ENCODE measurements around the gene VAV2. TPM values are rescaled to one million over a fixed set of nuclear protein-coding genes. Genes with fewer than 3 reads are reported as not detected.
A peak's percentile ranks its signal among the peaks of the same experiment; 100 is the strongest.

Gene VAV2
- polyA plus RNA-seq, 1 of the 3 experiments (the other 2 are of a cell fraction): 14.9 TPM

GRCh38 chr9:133759946-133760345 lies 232.2 kb downstream of the VAV2 start (continued):
- TF ChIP-seq TEAD4 (IDR thresholded peaks at IDR 0.05; ENCODE audit: borderline replicate concordance, insufficient read depth): no peak
- no peak for TF ChIP-seq EP300 (IDR thresholded peaks at IDR 0.05; ENCODE audit: borderline replicate concordance in 1 of 2, low read depth in 1 of 2, low read length in 1 of 2)

GRCh38 chr9:133759146-133759900 lies 232.8 kb downstream of the VAV2 start:
- Histone ChIP-seq H3K4me1 (ENCODE audit: control insufficient read depth in 1 of 2, insufficient read depth in 2 of 2, low read depth in 1 of 2, low read length in 1 of 2) (no peaks in the 10 kb centered on the region; a peak in 1 of 4 replicates), H3K9me2 (no peaks in the 10 kb centered on the region), H3K4me2 (no peak overlapping the region), H2AFZ (ENCODE audit: low read depth) (no peak overlapping the region), H3K4me3 (ENCODE audit: low read depth in 2 of 2, low read length in 1 of 2) (no peak overlapping the region), H3K79me2 (ENCODE audit: insufficient read depth) (no peaks in the 10 kb centered on the region), H3K27ac (ENCODE audit: low read depth in 2 of 2, low read length in 1 of 2) (no peak overlapping the region), H3F3A (replicated peaks; ENCODE audit: insufficient read depth) (peaks cover 4% of the 10 kb centered on the region), H3K36me3 (replicated peaks in 1 of 2; ENCODE audit: control insufficient read depth in 1 of 2, insufficient read depth in 2 of 2, low read length in 1 of 2) (peaks cover 13 to 15% of the 10 kb centered on the region in 2 experiments), H3K9ac (no peak overlapping the region), H3K27me3 (ENCODE audit: insufficient read depth) (no peaks in the 10 kb centered on the region), H4K20me1 (ENCODE audit: insufficient read depth) (no peaks in the 10 kb centered on the region), H3K9me3 (no peaks in the 10 kb centered on the region)
- peak; percentile 76 for DNase-seq
- WGBS (ENCODE audit: low lambda C conversion rate): 92% methylated on average over 32 of the region's 32 CpGs
- ChIA-PET POLR2A (no interaction called here), CTCF (interaction anchor here (0.7 to 3.3 kb wide), 4 partner anchors 17 to 235 kb away, joined by 3 to 19 read pairs (median 8); no protein-coding TSS in a partner anchor)
- TF ChIP-seq FOXJ3 (CRISPR knock-in tag; IDR thresholded peaks at IDR 0.05) (no peak), TCF12 (IDR thresholded peaks at IDR 0.05) (no peak), RXRA (IDR thresholded peaks at IDR 0.05; ENCODE audit: borderline replicate concordance, low read depth) (no peak), USF1 (IDR thresholded peaks at IDR 0.05; ENCODE audit: borderline replicate concordance, low read depth) (no peak), RFX5 (IDR thresholded peaks at IDR 0.05; ENCODE audit: low read length) (no peak), USF2 (IDR thresholded peaks at IDR 0.05; ENCODE audit: borderline replicate concordance, low read depth, low read length) (no peak)

GRCh38 chr9:133758228-133758627 lies 233.9 kb downstream of the VAV2 start:
- H3K27me3 ChIP-seq (ENCODE audit: insufficient read depth): no peaks in the 10 kb centered on the region
- no peaks in the 10 kb centered on the region for H3K79me2 ChIP-seq (ENCODE audit: insufficient read depth)
- 88% methylated on average over 7 of the region's 7 CpGs for WGBS (ENCODE audit: low lambda C conversion rate)
- no peaks in the 10 kb centered on the region for H4K20me1 ChIP-seq (ENCODE audit: insufficient read depth)
- H3K9me2 ChIP-seq: no peaks in the 10 kb centered on the region
- no peak overlapping the region; a peak in 1 of 4 replicates for H3K4me3 ChIP-seq (ENCODE audit: low read depth in 2 of 2, low read length in 1 of 2)
- peaks cover 4% of the 10 kb centered on the region for H3F3A ChIP-seq (replicated peaks; ENCODE audit: insufficient read depth)
- no peak overlapping the region for H3K9ac ChIP-seq
- no peaks in the 10 kb centered on the region for H3K9me3 ChIP-seq
- H3K4me1 ChIP-seq (ENCODE audit: control insufficient read depth in 1 of 2, insufficient read depth in 2 of 2, low read depth in 1 of 2, low read length in 1 of 2): no peaks in the 10 kb centered on the region; a peak in 1 of 4 replicates
- H2AFZ ChIP-seq (ENCODE audit: low read depth): no peak overlapping the region
- ChIA-PET POLR2A (no interaction called here), CTCF (interaction anchor here (1.8 to 3.3 kb wide), 3 partner anchors 9 to 24 kb away, joined by 5 to 19 read pairs (median 11); no protein-coding TSS in a partner anchor)
- TF ChIP-seq FOXM1 (IDR thresholded peaks at IDR 0.05; ENCODE audit: low read depth): no peak
- no peak for TF ChIP-seq MXI1 (IDR thresholded peaks at IDR 0.05; ENCODE audit: low read depth, low read length)
- TF ChIP-seq FOSL2 (IDR thresholded peaks at IDR 0.05; ENCODE audit: borderline replicate concordance, low read depth): no peak
- TF ChIP-seq REST (IDR thresholded peaks at IDR 0.05; ENCODE audit: low read depth, low read length): no peak
- no peak overlapping the region for H3K27ac ChIP-seq (ENCODE audit: low read depth in 2 of 2, low read length in 1 of 2)
- H3K36me3 ChIP-seq (replicated peaks in 1 of 2; ENCODE audit: control insufficient read depth in 1 of 2, insufficient read depth in 2 of 2, low read length in 1 of 2): peaks cover 5 to 15% of the 10 kb centered on the region in 2 experiments
- no peak overlapping the region for H3K4me2 ChIP-seq
- DNase-seq: no peak

Data from SK-N-SH (cell line).